ENCODE measurements around the gene CLTRN.
A peak's percentile ranks its signal among the peaks of the same experiment; 100 is the strongest.
"Not testable (repeated sequence)": the region's sequence is repeated elsewhere in the genome, so short reads cannot be mapped to it uniquely, and the experiment has no call there.

Gene CLTRN, protein sequence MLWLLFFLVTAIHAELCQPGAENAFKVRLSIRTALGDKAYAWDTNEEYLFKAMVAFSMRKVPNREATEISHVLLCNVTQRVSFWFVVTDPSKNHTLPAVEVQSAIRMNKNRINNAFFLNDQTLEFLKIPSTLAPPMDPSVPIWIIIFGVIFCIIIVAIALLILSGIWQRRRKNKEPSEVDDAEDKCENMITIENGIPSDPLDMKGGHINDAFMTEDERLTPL

DNA sequence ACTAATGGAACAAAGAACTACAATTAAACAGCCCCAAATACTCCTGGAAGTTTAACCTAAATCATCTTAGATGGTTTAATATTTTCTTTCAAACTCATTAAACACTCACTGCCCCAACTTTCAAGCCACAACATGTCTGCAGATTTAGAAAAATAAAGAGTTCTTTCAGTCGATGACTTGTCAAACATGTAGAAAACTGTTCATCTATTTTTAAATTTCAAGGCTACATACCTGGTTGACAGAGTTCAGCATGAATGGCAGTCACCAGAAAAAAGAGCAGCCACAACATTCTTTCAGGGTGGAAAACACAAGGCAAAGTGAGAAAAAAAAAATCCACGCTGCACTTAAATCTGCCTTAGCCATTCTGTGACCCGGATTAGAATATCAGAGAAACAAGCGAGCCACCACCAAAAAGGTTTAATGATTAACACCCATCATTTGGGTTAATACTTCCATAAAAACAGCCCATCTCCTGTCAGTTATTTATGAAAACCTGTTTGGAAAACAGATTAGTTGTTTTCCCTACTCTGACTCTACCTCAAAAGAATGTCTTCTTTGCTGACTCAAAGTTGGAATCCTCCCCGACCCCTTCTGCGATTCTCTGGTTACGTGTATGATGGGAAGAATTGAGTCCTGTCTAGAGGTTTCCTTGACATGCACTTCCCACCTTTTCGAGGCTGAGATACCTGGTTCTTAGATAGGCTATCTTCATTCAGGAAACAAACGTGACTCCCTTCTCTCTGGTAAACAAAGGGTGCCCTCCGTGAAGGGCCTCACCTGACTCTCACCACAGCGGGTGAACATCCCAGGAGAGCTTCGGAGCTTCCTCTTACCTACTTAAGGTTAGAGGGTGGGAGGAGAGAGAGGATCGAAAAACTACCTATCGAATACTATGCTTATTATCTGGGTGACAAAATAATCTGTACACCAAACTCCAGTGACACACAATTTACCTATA lies at the start of gene CLTRN:
CLTRN (minus strand) TSS at position 319 of the 958 bp plus-strand sequence; CDS start at position 289, 30 bp downstream.
- DNase-seq: no peak

DNA sequence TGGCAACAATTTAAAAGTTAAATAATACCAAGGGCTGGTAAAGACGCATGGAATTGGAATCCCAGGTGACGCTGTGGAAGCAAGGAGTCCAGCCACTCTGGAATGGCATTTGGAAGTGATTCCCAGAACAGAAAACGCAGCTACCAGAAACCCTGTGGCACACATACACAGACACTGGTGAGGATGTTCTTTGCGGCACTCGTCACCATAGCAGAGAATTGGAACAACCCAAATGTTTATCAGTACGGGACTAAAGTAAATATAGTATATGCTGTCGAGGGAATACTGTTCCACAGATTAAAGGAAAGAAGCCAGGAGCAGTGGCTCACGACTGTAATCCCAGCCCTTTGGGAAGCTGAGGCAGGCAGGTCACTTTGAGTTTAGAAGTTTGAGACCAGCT lies 39.7 kb upstream of the CLTRN start:
- not testable (repeated sequence) for DNase-seq

DNA sequence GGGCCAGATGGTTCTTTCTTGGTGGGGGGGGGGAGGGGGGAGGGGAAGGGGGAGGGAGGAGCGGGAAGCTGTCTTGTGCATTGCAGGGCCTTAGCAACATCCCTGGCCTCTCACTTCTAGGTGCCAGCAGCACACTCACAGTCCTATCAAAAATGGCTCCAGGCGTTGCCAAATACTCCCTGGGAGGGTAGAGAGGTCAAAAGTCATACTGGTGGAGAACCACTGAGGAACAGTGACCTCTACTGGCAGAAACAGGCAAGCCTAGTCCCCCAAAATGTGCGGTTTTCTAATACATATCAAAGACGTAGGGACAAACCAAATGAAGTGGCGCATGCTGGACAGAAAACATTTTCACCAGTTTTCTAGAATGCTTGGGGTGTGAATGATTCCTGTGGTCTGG lies 39.2 kb upstream of the CLTRN start:
- DNase-seq: not testable (repeated sequence)

DNA sequence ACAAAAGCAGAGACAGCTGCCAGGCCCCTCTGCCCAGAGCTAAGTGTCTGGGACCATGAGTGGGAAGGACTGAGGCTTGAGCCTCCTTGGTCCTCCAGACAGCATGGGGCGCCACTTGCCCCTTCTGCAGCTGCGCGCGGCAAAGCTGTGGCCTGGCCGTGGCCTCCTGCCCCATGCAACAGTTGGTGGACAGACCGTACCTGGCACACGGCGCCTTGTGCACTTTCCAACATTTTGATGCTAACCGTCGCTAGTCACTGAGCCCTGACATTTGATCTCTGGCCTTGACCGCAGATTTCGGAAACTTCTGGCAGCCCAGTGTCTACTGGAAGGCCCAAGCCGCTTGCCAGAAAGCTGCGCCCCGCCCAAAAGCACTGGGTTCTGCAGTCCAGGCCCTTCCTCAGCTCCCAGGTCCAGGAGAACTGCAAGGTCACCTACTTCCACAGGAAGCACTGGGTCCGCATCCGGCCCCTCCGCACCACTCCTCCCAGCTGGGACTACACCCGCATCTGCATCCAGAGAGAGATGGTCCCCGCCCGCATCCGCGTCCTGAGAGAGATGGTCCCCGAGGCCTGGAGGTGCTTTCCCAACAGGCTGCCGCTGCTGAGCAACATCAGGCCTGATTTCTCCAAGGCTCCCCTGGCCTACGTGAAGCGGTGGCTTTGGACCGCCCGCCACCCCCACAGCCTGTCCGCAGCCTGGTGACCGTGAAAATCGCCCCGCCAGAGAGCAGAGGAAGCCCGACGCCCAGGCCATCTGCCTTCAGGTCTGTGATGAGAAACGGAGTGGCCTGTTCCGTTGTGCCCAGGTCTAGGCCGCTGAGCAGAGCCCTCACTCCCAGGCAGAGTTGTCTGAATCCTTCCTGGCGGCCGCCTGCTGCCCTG lies 38.1 kb upstream of the CLTRN start:
- no peak for DNase-seq

DNA sequence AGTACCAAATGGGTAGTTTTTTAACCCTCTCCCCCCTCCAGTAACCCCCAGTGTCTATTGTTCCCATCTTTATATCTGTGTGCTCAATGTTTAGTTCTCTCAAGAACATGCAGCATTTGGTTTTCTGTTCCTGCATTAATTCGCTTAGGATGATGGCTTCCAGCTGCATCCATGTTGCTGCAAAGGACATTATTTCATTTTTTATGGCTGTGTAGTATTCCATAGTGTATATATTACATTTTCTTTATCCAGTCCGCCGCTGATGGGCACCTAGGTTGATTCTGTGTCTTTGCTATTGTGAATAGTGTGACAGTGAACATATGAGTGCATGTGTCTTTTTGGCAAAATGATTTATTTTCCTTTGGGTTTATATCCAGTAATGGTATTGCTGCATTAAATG lies 31.9 kb upstream of the CLTRN start:
- no peak for DNase-seq

DNA sequence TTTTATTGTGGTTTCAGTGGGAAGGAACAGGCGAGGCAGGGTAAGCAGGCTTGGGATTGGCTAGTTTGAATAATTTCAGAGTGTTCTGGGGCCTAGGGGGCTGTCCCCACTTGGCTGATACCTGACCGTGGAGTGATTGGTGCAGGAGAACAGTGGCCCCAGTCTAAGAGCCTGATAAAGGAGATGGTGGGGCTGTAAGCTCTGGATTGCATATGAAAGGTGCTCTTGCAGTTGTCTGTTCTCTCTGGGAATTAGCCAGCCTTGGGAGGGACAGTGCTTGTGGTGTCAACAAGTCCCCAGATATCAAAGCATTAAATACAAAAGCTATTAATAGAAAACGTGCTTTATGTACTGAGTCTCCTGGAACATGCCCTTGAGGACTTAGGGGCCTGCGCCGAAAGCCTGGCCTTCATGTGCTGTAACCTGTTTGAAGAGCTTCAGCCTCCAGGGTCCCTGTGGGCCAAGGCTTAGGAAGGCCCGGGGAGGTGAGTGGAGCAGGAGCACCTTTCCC lies 30.4 kb upstream of the CLTRN start:
- no peak for DNase-seq

DNA sequence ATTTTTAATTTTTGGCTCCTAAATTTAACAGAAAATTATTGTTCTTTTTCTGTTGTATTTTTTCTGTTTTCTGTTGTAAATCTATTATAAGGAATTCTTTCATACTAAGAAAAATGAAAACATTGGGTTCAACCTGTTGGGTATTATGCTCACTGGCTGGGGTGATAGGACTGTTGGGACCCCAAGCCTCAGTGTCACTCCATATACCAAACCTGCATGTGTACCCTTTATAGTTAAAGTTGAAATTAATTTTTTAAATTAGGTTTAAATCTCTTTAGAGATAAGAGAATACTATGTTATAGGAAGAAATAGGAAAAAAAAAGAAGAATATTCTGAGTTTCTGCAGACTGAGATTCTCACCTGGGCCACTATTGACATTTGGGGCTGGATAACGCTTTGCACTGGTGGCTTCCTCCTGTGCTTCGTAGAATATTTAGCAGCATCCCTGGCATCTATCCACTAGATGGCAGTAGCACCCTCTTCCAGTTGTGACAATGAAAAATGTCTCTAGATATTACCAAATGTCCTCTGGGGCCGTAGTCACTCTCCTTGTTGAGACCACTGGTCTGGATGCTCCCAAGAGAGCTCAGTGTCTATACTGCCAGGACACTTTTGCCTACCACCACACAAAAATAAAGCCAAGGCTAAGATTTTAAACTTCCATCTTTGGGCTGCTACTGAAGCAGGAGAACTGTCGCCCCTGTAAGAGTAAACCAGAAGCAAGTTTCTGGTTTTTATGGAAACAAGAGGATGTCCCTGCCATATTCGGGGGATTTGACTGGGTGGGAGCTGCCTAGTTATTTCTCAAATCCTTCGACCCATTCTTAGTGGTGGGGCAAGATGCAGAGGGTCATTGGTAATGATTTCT lies 22.4 kb upstream of the CLTRN start:
- peak; percentile 63 for DNase-seq

DNA sequence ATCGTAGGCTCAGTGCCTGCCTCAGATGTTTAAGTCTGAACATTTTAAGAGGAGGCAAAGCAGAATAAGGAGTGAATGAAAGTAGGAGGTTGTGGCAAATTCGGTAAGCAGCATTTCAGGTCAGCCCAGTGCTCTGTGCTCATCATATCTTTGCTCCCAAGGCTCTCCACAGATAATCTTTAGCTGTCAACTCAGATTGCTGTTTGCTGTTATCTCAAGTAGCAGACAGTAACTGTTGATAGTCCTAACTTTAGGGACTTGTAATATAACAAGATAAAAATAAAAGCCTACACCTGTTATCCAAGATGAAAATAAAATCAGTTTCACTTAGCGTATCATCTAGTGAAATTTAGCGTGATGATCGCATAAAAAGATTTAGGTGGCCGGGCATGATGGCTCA lies 18.6 kb upstream of the CLTRN start:
- no peak for DNase-seq

DNA sequence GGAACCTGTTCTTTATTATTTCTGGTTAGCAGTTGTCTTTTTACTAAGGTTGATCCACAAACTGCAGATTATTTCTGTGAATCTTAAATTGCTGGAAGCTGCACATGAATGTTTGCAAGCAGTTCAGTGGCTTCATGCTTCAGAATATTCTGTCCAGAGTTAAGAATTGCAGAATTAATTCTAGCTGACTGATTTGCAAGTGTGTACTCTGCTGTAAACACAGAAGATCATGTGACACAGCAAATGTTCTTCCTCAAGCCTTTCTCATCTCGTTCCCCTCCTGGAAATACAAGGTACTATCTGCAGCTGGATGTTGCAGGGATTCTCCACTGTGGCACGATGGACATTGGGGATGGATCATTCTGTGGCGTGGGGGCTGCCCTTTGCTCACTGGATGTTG lies 16.8 kb upstream of the CLTRN start:
- DNase-seq: no peak

DNA sequence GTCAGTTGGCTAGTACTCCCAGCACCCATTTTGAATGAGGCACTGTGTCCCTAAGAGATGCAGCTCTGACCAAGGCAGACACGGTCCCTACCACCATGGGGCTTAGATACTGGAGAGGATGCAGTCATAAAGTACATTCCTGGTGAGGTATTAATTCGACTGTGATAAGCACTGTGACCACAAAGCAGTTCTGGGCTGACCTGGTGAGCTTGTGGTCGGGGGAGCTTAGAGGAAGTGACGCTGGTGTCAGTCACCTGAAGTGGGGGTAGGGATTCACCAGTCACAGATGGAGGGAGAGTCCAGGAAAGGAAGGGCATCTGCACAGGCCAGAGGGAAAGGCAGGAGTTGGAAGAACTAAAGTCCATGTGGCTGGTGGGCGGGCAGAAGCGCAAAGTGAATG lies 15.8 kb upstream of the CLTRN start:
- DNase-seq: no peak

DNA sequence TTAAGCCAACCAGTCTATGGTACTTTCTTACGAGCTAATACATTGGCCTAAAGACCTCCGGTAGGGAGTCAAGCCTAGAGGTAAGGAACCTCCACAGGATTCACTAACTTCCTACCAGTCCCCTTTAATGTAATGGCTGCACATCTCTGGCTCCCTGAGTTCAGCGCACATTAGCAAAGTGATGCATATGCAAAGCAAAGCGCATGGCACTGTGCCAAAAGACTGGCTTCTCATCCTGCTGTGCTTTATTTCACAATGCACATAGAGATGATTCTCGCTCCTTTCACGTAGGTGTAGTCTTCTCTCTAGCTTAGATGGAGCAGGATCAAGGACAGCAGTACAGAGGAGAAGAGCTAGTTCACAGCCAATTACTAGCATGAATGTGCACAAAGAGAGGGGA lies 14.6 kb upstream of the CLTRN start:
- DNase-seq: no peak

DNA sequence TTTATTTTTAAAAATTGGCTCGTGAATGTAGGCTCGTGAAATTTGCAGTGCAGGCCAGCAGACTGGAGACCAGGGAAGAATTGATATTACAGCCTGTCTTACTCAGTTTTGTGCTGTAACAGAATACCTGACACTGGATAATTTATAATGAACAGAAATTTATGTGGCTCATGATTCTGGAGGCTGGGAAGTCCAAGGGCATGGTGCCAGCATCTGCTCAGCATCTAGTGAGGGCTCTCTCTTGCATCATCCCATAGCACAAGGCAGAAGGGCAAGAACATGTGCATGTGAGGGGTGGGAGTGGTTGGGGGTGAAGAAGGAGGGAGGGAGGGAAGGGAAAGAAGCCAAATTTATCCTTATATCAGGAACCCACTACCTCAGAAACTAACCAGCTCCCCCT lies 13.7 kb upstream of the CLTRN start:
- no peak for DNase-seq

DNA sequence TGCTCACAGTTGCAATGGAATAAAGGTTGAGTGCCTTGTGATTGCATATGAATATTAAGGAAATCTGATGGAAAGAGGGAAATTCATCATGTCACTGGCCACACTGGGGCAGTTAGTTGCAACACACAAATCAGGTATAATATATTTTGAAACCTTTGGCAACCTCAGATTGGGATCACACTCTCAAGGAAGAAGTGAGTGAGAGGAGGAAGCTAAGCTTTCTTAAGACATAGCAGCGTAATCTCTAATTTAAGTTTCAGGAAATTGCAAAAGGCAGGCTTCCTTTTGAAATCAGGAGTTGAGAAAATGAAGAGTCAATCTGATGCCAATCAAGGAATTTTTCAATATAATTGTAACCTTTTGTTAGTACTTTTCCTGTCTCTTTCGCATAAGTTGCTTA lies 12.3 kb upstream of the CLTRN start:
- no peak for DNase-seq

DNA sequence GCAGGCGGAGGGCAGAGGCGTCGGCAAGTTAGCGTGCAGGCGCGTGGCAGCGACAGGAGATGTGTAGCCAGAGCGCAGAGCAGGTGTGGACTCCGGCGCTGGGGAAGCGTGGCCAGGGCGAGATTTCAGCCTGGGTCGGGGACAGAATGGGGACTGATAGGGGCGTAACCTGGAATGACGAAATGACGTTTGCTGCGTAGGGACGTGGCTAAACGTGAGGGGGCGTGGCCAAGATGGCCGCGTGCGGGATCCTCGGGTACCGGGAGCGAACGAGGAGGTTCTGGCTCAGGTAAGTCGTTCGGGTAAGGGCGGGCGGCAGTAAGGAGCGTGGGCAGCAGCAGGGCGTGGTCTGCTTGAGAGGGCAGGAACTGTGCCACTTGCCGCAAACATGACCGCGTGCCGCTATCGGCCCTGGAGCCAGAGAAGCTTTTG lies 10.9 kb upstream of the CLTRN start:
- peak; percentile 73 for DNase-seq

DNA sequence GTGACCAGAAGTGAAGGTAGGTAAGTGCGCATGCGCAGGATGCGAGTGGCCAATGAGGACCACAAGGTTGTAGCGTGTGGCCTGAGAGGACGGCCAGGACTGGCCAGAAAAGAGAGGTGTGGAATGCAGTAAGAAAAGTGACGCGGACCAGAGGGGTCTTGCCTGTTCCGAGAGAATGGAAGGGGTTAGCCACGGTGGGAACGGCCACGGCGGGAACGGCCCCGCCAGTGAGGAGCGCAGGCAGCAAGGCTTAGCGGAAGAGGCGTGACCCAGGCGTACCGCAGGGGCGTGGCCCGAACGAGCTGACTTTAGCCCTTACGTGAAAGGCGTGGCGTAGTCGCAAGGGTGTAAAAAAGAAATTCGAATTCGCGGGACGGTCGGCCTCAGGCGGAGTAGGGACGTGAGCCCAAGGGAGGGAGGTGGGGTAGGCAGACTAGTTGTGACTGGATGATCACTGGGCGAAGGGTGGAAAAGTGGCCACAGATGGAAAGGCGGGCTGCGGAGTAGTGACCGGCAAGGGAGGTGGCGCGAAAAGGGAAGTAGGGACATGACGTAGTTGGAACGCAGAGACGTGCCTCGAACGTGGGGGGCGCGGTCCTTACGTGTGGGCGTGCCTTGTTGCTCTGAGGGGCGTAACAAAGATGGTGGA lies 10.4 kb upstream of the CLTRN start:
- peak; percentile 95 for DNase-seq

DNA sequence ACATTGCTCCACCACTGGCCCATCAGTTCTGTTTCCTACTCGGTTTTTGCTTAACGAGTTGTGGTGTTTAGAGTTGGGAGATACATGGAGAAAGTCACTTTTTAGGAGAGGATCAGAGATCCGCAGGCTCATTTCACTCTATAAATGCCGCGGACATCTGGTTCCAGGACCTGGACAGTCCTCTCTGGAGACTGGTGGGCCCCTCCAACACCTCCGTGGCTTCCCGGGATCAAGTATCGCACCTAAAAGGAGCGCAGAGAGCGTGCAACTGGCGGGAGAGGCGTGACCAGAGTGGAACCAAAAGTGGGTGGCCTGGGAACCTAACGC lies 9.9 kb upstream of the CLTRN start:
- DNase-seq: no peak

DNA sequence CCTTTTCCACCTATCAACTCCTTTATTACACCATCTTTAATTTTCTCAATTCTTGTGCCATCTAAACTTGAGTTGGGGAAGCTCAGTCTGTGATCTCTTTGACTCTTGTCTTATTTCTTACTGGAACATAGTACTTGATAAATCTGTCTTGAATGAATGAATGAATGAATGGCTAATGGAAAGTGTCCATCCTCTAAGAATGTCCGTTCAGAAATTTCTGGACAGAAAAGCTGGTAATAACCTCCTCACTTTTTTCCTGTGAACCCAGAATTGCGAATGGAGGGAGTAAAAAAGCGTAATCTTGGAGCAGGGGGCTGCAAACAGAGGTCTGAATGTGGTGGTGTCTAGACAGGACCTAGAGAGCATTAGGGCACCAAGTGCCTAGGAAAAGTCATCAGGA lies 9.4 kb upstream of the CLTRN start:
- DNase-seq: no peak

DNA sequence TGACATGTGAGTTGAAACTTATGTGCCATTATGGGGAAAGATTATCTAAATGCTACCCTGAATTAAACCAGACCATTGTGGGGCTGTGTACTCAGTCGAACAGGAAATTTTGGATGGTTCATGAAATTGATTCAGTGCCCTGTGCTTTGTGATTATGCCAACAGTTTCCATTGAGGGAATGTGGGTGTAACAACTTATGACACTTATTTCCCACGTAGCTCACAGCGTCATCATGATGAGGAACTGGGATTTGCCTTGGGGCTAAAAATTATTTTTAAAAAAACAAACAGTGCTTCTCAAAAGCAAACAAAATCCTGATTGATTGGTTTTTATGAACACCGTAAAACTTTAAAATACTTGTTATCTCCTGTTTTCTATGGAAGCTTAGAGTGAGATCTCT lies 8.3 kb upstream of the CLTRN start:
- DNase-seq: no peak

DNA sequence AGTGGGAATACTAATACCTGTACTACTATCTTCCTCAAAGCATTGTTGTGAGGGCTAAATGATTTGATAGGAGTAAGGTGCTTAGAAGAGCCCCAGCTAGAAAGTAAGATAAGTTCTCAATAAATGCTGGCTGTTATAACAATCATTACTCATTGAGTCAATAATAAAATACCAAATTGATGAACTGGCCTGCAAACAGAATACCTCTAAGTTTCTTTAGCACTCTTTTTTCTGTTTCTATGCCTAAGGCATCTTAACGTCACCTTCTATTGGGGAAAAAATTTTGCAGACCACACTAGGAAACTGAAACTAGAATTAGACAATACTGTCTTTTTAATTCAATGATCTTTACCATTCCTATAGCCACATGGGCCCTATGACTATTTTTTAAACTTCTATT lies 1.2 kb downstream of the CLTRN start:
- DNase-seq: no peak

DNA sequence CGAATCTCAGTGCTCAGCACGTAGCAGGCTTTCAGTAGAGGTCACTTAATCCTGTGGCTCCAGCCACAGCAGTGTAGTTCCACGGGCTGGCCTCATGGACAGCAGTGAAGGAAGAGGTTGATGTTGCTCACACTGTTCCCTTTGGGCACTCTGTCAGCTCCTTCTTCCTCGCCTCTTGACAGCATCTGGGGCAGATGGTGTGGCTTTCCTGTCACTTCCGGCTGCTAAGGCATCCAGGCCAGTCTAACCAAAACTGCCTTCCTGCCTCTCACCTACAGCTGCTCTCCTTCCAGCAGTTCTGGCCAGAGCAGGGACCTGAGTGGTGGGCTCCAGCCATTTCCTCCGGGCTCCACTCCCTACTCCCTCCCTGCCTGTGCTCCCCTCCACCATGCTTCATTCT lies 9.8 kb downstream of the CLTRN start:
- DNase-seq: not testable (repeated sequence)

DNA sequence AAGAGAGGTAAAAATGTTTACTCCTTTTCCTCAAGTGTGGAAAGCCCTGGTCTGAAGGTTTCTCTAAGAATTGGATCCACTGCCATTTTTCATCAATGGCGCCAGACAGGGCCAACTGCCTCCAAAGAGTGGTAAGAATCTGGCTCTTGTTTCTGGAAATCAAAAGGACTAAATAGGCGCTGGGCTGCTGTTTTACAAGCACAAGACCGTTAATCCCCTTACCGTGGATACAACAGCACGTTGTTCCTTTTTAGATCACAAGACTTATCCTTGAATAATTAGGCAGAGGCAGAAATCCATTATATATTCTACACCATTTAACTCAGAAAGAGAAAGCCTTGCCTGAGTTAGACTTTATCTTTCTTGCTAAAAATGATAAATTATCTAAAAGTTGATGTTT lies 10.6 kb downstream of the CLTRN start:
- DNase-seq: no peak

DNA sequence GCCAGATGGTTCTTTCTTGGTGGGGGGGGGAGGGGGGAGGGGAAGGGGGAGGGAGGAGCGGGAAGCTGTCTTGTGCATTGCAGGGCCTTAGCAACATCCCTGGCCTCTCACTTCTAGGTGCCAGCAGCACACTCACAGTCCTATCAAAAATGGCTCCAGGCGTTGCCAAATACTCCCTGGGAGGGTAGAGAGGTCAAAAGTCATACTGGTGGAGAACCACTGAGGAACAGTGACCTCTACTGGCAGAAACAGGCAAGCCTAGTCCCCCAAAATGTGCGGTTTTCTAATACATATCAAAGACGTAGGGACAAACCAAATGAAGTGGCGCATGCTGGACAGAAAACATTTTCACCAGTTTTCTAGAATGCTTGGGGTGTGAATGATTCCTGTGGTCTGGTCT lies 17.1 kb downstream of the CLTRN start:
- not testable (repeated sequence) for DNase-seq

Measured in amniotic stem cell (primary cell).